NCI-H1105 treated with DMSO at 0.1 percent for 48 hours (cell line): Measurements from ENCODE around the gene MACC1.
"Not testable (repeated sequence)": the region's sequence is repeated elsewhere in the genome, so short reads cannot be mapped to it uniquely, and the experiment has no call there.

ENCODE experiments used
- DNase-seq: peaks from one replicate; lab custom pipeline; 2025; lab: John Stamatoyannopoulos, UW

The MACC1 gene

GRCh38 chr7:20207811-20208210 is 9.4 kb downstream of the MACC1 start:
- not testable (repeated sequence) for DNase-seq

- no peak for DNase-seq
Observed at GRCh38 chr7:20206104-20206896, 10.9 kb downstream of the MACC1 start.

- no peak for DNase-seq
Observed at GRCh38 chr7:20203316-20203715, 13.9 kb downstream of the MACC1 start.

GRCh38 chr7:20201380-20201779 is 15.8 kb downstream of the MACC1 start:
- DNase-seq: no peak

GRCh38 chr7:20200971-20201370 is 16.2 kb downstream of the MACC1 start:
- no peak for DNase-seq

GRCh38 chr7:20200361-20200760 is 16.8 kb downstream of the MACC1 start:
- DNase-seq: no peak

GRCh38 chr7:20199015-20199737 is 18.0 kb downstream of the MACC1 start:
- DNase-seq: peak; percentile 72

- no peak for DNase-seq
Observed at GRCh38 chr7:20198260-20198659, 18.9 kb downstream of the MACC1 start.

- DNase-seq: no peak
Observed at GRCh38 chr7:20197837-20198236, 19.3 kb downstream of the MACC1 start.

GRCh38 chr7:20197125-20197748 is 19.9 kb downstream of the MACC1 start:
- no peak for DNase-seq

GRCh38 chr7:20194343-20194995 is 22.7 kb downstream of the MACC1 start:
- DNase-seq: no peak

- no peak for DNase-seq
Observed at GRCh38 chr7:20193873-20194272, 23.3 kb downstream of the MACC1 start.

GRCh38 chr7:20193242-20193777 is 23.9 kb downstream of the MACC1 start:
- DNase-seq: no peak

- DNase-seq: no peak
Observed at GRCh38 chr7:20191391-20191869, 25.8 kb downstream of the MACC1 start.

GRCh38 chr7:20190560-20191390 is 26.4 kb downstream of the MACC1 start:
- no peak for DNase-seq

- DNase-seq: no peak
Observed at GRCh38 chr7:20189852-20190251, 27.3 kb downstream of the MACC1 start.

GRCh38 chr7:20188567-20188966 is 28.6 kb downstream of the MACC1 start:
- DNase-seq: no peak

- not testable (repeated sequence) for DNase-seq
Observed at GRCh38 chr7:20187850-20188249, 29.3 kb downstream of the MACC1 start.

GRCh38 chr7:20185988-20186387 is 31.2 kb downstream of the MACC1 start:
- DNase-seq: no peak

GRCh38 chr7:20183086-20183485 is 34.1 kb downstream of the MACC1 start:
- DNase-seq: no peak
